Amniotic stem cell (primary cell): ENCODE data around the gene MEGF9.
A peak's percentile ranks its signal among the peaks of the same experiment; 100 is the strongest.
"Not testable (repeated sequence)": the region's sequence is repeated elsewhere in the genome, so short reads cannot be mapped to it uniquely, and the experiment has no call there.

Experiments used
- DNase-seq: peaks from one replicate; lab custom pipeline; 2025; lab: John Stamatoyannopoulos, UW

MEGF9 gene

GRCh38 chr9:120571443-120572257 lies 142.6 kb downstream of the MEGF9 start:
- DNase-seq, result peak; percentile 52

DNA sequence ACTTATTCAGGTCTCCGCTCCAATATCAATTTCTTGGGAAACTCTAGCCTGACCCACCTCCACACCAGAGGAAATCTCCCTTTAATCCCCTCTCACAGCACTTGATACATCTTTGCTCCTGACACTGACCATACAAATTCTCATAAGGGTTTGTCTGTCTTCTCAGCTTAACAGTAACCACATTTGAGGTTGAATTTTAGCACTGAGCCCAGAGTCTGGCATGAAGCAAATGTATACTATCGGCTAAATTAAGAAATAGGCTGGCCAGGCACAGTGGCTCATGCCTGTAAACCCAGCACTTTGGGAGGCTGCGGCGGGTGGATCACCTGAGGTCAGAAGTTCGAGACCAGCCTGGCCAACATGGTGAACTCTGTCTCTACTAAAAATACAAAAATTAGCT lies 144.0 kb downstream of the MEGF9 start:
- no peak for DNase-seq

DNA sequence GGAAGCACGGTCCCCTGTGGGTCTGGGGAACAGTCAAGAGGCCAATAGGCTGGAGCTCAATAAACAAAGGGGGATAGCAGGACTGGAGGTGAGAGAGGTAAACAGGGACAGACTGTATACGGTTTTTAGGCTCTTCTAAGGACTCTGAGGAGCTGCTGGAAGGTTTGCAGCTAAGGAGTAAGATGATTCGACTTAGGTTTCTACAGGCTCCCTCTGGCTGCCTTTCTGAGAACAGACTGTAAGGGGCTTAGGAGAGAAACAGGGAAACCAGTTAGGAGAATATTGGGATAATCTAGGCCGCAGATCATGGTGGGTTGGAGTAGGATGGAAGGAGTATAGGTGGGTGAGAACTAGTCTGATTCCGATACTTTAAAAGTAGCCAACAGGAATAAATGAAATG lies 144.7 kb downstream of the MEGF9 start:
- DNase-seq, result no peak

DNA sequence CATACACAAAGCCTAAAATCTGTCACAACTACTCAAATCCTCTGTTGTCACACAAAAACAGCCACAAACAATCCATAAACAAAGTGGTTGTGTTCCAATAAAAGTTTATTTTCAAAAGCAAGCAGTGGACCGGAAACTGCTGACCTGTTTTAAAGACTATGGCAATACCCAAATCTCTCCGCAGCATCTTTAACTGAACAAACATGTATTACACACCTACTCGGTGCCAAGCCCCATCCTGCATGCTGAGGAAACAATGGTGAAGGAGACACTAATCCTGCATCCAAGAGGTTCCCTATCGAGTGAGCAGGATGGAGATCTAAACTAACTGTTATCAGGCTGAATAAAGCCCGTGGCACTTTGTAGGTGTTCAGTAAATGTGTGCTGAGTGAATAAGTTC lies 145.5 kb downstream of the MEGF9 start:
- DNase-seq, result no peak

GRCh38 chr9:120567874-120568273 lies 146.4 kb downstream of the MEGF9 start:
- no peak for DNase-seq

GRCh38 chr9:120567081-120567480 lies 147.2 kb downstream of the MEGF9 start:
- DNase-seq, result no peak

DNA sequence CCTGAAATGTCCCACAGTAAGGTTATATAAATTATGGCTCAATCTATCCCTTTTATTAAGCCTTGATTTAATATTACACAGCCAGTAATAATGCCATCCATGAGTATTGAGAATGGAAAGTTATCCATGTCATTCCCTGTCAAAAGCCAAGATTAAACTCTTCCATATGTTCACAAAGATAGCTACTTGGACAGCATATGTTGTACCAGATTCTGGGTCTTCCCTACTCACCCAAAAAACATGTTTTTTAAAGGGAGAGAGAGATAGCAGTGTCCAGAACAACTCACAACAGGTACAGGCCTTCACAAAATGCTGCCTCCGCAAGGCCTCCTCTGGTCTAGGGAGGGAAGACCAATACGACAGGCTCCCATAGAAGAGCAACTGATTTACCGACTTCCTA lies 149.7 kb downstream of the MEGF9 start:
- DNase-seq, result no peak

- no peak for DNase-seq
Observed at GRCh38 chr9:120562861-120563443, 151.3 kb downstream of the MEGF9 start.

- no peak for DNase-seq
Observed at GRCh38 chr9:120561709-120562108, 152.6 kb downstream of the MEGF9 start.

GRCh38 chr9:120559546-120559945 lies 154.7 kb downstream of the MEGF9 start:
- DNase-seq, result no peak

DNA sequence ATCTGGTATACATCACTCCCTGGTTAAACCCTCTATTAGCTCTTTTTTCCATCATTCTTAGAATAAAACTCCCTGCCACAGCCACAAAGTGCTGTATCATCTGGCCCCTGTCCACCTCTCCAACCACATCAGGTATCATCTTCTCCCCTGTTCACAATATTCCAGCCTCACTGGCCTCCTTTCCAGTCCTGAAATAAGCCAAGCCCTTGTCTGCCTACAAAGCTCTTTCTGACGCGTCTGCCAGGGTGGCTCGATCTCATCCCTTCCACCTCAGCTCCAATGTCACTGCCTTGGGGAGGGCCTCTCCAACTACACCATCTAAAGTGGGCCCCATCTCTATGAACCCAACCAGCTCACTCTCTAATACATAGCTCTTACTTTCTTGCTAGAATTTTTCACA lies 155.8 kb downstream of the MEGF9 start:
- no peak for DNase-seq

DNA sequence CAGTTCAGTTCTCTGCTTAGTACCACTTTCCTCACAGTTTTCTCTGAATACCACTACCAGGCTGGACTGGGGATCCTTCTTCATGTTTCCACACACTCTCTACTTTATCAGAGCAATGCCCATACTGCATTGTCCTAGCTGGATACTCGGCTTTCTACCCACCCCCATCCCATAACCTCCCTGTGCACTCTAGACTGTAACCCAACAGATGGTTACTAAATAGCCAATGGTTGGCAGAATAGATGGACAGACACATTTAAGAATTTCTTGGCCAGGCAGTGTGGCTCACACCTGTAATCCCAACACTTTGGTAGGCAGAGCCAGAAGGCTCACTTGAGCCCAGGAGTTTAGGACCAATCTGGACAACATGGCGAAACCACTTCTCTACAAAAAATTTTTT lies 157.1 kb downstream of the MEGF9 start:
- DNase-seq, result no peak

DNA sequence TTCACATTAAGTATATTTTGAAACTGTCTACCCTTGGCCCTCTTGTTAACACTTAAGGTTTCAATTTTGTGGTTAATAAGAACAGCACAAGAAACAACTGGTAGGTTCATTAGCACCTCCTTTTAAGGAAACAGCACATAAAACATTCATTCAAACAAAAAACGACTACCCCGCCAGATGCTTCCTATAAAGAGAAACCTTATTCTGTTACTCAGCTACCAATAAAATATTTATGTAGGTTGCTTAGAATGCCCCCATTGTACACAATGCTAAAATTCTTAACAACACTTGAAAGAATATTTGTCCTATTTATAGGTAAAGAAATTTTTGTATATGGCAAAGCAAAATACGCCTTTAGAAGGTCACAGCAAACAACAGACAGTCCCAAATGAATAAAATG lies 157.5 kb downstream of the MEGF9 start:
- DNase-seq, result no peak

DNA sequence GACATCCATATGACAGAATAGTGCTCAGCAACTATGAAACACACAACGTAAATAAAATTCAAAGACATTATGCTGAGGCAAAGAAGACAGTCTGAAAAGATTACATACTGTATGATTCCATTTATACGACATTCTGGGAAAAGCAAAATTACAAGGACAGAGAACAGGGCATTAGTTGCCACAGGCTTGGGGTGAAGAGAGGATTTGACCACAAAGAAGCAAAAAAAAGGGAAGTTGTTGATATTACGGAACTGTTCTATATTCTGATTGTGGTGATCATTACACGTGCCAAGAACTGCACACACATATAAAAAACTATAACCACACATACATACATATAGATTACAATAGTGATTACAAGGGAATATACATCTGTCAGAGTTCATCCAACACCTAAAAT lies 158.4 kb downstream of the MEGF9 start:
- no peak for DNase-seq

GRCh38 chr9:120552210-120552704 lies 162.0 kb downstream of the MEGF9 start:
- not testable (repeated sequence) for DNase-seq
